H4 (cell line): ENCODE results near the gene COL16A1. TPM values are rescaled to one million over a fixed set of nuclear protein-coding genes. Genes with fewer than 3 reads are reported as not detected.

Experiments
- DNase-seq: peaks from one replicate; pipeline ENCODE4 v3.0.0-alpha.2; 2015; ENCODE audit warnings: low spot score
- total RNA-seq: library from RNA; depleted of rRNA; stranded (reverse); fragments of >200 nt; shearing (Covaris generic); gene quantifications from 2 replicates; pipeline ENCODE4 v1.2.3, GENCODE V29; 2014

Gene COL16A1
- total RNA-seq, 1 experiment from 2014 or later = 9.2 TPM

GRCh38 chr1:31650161-31651088 lies 53.4 kb downstream of the COL16A1 start:
- no peak for DNase-seq

- no peak for DNase-seq
Measured at GRCh38 chr1:31648641-31649357, 55.0 kb downstream of the COL16A1 start.

GRCh38 chr1:31648190-31648589 lies 55.6 kb downstream of the COL16A1 start:
- DNase-seq = no peak

- no peak for DNase-seq
Measured at GRCh38 chr1:31647106-31647505, 56.7 kb downstream of the COL16A1 start.

- DNase-seq = no peak
Measured at GRCh38 chr1:31646259-31646960, 57.4 kb downstream of the COL16A1 start.

GRCh38 chr1:31645274-31645568 lies 58.6 kb downstream of the COL16A1 start:
- DNase-seq = no peak

- peak; percentile 97 for DNase-seq
Measured at GRCh38 chr1:31644560-31645273, 59.1 kb downstream of the COL16A1 start, which contains the start of gene PEF1. Gene PEF1 (minus strand): TSS chr1:31644876. CDS start chr1:31644864, 12 bp downstream.

GRCh38 chr1:31643976-31644559 lies 59.7 kb downstream of the COL16A1 start:
- no peak for DNase-seq

GRCh38 chr1:31642897-31643296 lies 60.9 kb downstream of the COL16A1 start:
- DNase-seq = no peak

GRCh38 chr1:31642366-31642765 lies 61.5 kb downstream of the COL16A1 start:
- DNase-seq = no peak

- DNase-seq = no peak
Measured at GRCh38 chr1:31640964-31641363, 62.9 kb downstream of the COL16A1 start.

GRCh38 chr1:31640179-31640578 lies 63.6 kb downstream of the COL16A1 start:
- DNase-seq = no peak

GRCh38 chr1:31639543-31639942 lies 64.3 kb downstream of the COL16A1 start:
- DNase-seq = no peak

GRCh38 chr1:31637915-31638673 lies 65.7 kb downstream of the COL16A1 start:
- no peak for DNase-seq

GRCh38 chr1:31633117-31633516 lies 70.7 kb downstream of the COL16A1 start:
- peak; percentile 16 for DNase-seq

GRCh38 chr1:31632649-31633048 lies 71.2 kb downstream of the COL16A1 start:
- DNase-seq = no peak

- DNase-seq = no peak
Measured at GRCh38 chr1:31628931-31629556, 74.8 kb downstream of the COL16A1 start.

GRCh38 chr1:31627930-31628559 lies 75.8 kb downstream of the COL16A1 start:
- DNase-seq = no peak

- DNase-seq = no peak
Measured at GRCh38 chr1:31627301-31627929, 76.4 kb downstream of the COL16A1 start.
